Measurements from ENCODE around the gene KIAA1958. TPM values are rescaled to one million over a fixed set of nuclear protein-coding genes. Genes with fewer than 3 reads are reported as not detected.

Gene KIAA1958
- total RNA-seq, 4 donors from 2014 or later = 2.0 to 6.0 (median 4.8) TPM

DNA sequence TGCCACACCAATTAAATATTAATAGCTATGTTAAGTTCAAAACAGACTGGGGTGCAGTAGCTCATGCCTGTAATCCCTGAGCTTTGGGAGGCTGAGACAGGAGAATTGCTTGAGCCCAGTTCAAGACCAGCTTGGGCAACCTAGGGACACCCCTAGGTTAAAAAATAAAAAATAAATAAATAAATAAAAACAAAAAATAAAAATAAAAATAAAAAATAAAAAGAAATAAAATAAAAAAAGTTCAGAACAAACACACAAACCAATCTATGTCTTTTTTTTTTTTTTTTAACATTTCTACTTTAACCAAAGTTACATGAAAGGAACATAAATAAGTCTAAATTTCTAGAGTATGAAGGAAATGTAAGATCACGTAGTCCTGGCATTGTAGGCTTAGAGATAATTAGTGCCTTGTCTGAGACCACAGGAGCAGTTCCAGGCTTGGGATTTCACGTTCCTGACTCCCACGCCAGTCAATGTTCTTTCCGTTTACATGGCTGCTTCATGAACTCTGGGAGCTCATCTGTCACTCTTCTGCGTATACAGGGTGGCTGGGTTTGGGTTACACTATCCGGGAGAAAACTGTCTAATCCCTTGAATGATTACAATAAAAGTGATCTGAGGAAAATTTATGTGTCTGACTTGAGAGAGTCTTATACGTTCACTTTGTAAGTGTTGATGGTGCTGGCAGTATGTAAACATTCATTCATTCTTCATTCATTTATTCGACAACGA, 85.2 kb downstream of the KIAA1958 start:
- DNase-seq (ENCODE audit: low spot score) (no peak), ATAC-seq (ENCODE audit: low FRiP score) (no peak)
- TF ChIP-seq, protein P1, sequence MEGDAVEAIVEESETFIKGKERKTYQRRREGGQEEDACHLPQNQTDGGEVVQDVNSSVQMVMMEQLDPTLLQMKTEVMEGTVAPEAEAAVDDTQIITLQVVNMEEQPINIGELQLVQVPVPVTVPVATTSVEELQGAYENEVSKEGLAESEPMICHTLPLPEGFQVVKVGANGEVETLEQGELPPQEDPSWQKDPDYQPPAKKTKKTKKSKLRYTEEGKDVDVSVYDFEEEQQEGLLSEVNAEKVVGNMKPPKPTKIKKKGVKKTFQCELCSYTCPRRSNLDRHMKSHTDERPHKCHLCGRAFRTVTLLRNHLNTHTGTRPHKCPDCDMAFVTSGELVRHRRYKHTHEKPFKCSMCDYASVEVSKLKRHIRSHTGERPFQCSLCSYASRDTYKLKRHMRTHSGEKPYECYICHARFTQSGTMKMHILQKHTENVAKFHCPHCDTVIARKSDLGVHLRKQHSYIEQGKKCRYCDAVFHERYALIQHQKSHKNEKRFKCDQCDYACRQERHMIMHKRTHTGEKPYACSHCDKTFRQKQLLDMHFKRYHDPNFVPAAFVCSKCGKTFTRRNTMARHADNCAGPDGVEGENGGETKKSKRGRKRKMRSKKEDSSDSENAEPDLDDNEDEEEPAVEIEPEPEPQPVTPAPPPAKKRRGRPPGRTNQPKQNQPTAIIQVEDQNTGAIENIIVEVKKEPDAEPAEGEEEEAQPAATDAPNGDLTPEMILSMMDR (IDR thresholded peaks at IDR 0.05) = no peak

DNA sequence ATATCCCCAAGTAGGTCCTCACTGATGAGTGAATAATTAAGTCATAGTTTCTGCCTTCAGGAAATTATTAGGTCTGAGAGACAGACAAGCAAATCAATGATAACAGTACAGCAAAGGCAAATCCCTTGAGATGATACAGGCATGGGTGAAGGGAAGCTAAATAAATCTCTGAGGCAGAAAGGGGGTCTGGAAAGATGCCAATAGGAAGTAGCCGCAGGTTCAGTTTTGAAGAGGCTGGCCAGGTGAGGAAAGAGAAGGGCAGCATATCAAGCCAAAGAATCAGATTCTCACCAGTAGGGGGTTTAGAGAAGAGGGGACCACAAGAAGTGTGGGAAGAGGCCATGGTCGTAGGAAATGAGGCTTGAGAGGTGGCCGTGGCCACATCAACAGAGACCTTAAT, 85.8 kb downstream of the KIAA1958 start:
- ATAC-seq (ENCODE audit: low FRiP score) (no peak), DNase-seq (ENCODE audit: low spot score) (no peak)
- TF ChIP-seq, protein P1 (IDR thresholded peaks at IDR 0.05) = no peak

DNA sequence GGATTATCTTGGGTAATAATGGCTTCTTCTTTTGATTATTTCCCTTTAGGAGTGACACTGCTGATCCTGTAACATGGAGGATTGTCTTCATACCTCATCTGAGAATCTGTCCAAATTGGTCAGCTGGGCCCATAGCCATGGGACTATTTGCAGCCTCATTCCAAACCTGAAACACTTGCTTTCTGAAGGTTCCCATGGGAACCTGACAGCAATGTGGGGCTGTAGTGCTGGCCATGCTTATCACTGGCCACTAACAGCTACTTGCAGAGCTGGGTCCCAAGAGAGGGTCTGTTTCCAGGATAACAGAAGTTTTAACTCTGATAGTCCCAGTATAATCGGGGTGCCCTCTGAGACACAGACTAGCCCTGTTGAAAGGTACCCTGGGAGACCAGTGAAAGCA, 87.4 kb downstream of the KIAA1958 start:
- DNase-seq (ENCODE audit: low spot score) (no peak), ATAC-seq (ENCODE audit: low FRiP score) (no peak)
- TF ChIP-seq, protein P1 (IDR thresholded peaks at IDR 0.05) = no peak

DNA sequence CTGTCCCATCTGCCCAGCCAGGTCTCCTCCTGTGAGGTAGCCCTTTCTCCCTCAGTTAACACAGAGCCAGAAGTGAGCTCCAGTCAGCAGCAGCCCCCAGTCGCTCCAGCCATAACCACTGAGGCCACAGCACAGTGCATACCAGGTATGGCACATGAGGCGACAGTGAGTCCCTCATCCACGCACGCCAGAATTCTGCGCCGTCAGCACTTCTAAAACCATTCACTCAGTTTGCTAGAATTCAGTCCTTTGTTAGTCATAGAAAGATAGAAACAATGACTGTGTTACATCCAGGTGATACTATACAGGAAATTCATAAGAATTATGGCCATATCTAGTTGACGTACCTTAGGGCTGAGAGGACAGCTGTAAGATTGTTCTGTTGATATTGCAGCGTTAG, 88.5 kb downstream of the KIAA1958 start:
- ATAC-seq (ENCODE audit: low FRiP score) = no peak
- DNase-seq (ENCODE audit: low spot score) = no peak
- TF ChIP-seq, protein P1 (IDR thresholded peaks at IDR 0.05) = no peak

DNA sequence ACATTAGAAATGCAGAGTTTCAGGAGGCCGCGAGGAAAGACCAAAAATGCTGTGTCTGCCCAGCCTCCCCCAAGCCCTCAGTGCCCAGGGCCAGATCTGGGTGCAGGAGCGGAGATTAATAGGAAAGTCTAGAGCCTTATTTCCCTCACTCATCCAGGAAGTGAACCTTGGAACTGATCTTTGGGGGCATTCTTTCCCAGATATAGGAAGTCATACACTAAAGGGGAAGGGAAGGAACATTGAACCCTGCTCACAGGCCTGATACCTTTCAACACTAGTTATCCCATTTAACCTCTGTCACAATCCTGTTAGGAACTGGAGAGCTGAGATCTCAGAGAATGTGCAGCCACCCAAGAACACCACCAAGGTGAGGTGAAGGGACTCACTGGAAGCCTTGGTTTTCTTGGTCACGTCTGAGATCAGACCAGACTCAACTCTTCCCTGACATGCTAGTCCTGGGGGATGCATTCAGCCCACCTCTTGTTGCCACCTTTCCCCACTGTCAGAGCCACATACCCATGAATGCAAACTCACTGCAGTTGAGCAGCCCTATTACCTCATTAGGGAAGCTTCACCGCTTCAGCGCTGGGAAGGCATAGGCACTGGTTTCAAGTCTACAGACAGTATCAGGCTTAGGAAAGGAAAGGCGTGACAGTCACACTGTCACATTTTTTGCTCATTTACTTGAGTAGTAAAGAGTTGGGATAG, 95.0 kb downstream of the KIAA1958 start:
- TF ChIP-seq, protein P1 (IDR thresholded peaks at IDR 0.05) = no peak
- DNase-seq (ENCODE audit: low spot score) (no peak), ATAC-seq (ENCODE audit: low FRiP score) (no peak)

DNA sequence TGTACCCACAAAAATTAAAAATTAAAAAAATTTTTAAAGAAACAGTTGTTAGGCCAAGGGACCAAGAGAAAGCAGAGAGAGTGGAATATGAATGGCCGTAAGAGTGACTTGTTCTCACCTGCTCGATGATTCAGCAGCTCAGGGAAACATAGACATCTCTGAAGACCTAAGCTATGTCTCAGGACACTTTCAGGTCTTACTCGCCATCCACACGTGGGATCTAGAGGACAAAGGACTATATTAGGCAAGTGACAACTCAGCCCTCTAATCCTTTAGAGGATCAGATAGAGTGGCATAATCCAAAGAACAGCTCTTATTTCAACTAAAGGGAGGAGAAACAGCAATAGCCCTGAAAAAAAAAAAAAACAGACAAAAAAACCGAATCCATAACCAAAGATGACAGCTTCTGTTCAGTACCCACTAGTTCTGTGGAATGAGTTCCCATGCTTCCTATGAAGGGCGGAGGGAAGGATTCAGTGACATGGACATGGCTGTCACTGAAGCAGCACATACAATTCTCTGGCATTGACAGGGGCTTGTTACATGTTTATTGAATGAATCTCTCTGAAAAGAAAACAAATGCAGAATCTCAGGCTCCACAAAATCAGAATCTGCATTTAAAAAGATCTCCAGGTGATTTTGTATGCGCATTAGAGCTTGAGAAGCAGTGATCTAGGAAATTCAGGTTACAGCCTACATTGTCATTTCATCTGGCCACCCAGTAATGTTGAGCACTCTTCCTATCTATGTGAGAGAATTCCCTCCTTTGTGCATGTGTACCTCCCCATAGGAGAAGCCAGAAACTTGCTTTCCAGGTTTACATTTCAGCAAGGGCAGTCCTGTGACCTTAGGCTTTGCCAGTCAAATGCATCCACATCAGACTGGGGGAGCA, 96.0 kb downstream of the KIAA1958 start:
- no peak for ATAC-seq (ENCODE audit: low FRiP score)
- no peak for DNase-seq (ENCODE audit: low spot score)

More for the DNA sequence above, 96.0 kb downstream of the KIAA1958 start:
- TF ChIP-seq, protein P1 (IDR thresholded peaks at IDR 0.05) = no peak

All from omental fat pad (tissue), 4 donors.